NCI-H2081 (cell line): ENCODE measurements around the gene RTN4IP1.

ENCODE experiments used
- DNase-seq, 2 experiments: peaks; one replicate each; lab custom pipeline; 2025; lab: John Stamatoyannopoulos, UW

RTN4IP1 gene

GRCh38 chr6:106522562-106523250 is 106.6 kb downstream of the RTN4IP1 start:
- DNase-seq = no peak
